Fibroblast of peridontal ligament (primary cell): Measurements from ENCODE around the gene TM4SF20.

Source experiments
- DNase-seq: peaks from one replicate; pipeline ENCODE4 v3.0.0-alpha.2; 2010; ENCODE audit errors: extremely low read depth

Gene TM4SF20

DNA sequence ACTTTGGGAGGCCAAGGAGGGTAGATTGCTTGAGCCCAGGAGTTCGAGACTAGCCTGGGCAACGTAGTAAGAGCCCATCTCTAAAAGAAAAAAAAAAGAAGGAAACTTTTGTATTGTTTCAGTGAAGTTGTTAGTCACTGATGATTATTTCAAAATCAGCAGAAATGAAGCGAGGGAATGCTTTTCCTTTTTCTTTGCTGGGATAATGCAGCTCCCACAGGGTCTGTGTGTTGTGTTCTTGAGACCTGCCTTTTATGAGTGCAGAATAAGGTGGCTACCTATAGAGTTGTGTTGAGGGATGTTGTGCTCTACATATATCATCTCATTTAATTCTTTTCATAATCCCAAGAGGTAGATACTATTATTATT is 11.7 kb downstream of the TM4SF20 start:
- DNase-seq, result no peak

DNA sequence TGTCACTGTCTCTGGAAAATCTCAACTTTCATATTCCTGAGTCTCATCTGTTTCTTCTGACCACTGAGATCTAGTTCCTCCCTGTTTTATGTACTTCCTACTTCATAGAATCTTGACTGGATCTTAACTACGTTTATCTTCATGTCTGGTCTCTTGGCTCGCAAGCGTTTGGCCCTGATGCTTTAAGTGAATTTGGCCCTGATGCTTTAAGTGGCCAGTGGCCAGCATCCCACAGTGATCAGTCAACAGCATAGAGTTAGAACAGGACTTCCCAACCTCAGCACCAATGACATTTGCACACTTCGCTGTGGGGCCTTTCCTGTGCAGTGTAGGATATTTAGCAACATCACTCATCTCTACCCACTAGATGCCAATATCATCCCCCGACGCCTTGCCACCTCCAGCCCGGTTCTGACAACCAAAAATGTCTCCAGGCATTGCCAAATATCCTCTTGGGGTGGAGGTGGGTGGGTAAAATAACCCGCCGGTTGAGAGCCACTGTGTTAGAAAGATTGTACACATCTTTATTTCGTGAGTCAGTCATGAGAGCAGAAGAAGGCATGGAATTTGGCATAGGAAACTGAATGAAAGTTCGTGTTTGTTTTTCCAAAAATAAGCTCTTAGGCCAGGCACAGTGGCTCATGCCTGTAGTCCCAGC is 12.2 kb downstream of the TM4SF20 start:
- peak; percentile 91 for DNase-seq

DNA sequence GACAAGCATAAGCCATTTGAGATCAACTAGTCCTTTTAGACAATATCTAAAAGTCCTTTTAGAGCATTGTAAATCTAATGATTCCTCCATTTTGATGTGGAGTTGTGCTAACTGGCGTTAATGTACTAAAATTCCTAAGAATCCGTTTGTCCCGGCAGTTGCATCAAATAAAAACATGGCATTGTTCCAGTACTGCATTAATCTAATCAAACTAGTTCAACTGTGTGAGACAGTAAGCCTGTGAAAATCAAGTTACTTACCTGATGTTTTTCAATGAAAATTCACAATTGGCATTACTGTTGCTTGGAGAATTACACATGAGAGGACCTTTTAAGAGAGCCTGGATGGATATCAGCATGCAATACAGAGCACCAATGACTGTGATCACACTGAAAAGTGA is 13.3 kb downstream of the TM4SF20 start:
- DNase-seq, result no peak

DNA sequence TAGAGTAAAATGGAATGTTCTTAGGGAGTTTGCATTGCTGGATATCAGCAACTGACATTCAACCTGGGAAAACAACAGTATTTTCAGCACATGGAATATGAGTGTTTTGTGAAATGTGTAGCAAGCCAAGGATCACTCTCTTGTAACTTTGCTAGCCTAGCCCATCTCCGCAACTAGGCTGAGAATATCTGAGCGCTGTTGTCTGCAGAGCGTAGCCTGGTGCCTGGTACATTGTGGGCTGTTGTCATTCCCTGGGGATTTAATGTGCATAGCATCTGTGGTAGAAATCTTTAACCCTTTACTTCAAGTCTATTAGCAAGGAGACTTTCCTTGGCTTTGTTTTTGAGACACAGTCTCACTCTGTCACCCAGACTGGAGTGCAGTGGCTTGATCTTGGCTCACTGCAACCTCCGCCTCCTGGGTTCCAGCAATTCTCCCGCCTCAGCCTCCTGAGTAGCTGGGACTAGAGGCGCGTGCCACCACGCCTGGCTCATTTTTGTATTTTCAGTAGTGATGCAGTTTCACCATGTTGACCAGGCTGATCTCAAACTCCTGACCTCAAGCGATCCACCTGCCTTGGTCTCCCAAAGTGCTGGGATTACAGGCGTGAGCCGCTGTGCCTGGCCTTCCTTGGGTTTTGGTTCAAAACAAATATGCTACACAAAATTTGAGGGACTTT is 14.4 kb downstream of the TM4SF20 start:
- DNase-seq, result peak; percentile 42

DNA sequence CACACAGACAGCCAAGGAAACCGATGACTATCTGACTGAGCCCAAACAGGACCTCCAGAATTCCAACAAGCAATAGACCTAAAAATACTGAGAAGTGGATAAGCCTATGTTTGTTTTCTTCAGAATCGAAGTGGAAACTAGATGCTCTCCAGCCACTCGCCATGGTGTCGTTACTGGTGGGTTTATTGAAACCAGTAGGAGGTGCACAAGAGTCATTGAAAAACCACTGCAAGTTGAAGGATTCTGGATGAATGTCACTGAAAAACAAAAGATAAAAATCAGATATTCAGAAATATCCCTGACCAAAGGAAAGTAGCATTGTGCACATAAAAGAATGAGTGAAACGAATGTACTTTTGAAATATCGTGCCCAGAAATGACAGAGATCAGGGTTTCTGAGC is 15.3 kb downstream of the TM4SF20 start:
- no peak for DNase-seq

DNA sequence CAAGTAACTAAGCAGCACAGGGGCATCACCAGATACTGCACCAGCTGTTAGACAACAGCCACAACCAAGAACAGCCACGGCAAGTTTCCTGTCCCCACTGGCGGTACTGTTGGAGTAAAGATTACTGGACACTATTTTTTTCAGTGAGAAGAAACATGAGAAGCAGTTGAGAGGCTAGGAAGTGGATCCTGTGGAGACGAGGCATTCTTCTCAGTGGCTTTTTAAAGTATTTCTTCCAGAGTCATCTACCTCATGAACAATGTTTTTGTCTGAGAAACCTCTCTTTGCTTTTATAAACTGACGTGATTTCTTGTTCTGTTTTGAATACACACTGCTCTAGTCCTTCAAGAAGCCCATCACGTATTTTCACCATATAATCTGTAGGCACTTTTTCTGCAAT is 18.8 kb downstream of the TM4SF20 start:
- DNase-seq, result no peak

DNA sequence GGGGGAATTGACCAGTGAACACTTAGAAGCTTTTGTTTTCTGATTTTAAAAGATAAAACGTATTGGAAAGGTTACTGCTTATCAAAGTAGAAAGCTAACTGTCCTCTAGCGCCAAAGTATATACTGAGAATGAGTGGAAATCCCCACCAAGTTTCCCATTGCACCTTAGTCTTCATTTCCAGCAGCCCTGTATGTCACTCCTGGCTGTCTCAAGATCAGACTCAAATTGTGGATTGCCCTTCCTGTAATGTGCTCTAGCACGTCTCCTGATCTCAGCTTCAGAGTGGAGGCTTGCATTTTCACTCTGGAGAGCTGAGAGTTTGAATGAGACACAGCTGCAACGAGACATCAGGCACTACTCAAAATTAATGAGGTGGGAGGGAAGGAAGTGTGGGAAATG is 27.5 kb downstream of the TM4SF20 start:
- no peak for DNase-seq

DNA sequence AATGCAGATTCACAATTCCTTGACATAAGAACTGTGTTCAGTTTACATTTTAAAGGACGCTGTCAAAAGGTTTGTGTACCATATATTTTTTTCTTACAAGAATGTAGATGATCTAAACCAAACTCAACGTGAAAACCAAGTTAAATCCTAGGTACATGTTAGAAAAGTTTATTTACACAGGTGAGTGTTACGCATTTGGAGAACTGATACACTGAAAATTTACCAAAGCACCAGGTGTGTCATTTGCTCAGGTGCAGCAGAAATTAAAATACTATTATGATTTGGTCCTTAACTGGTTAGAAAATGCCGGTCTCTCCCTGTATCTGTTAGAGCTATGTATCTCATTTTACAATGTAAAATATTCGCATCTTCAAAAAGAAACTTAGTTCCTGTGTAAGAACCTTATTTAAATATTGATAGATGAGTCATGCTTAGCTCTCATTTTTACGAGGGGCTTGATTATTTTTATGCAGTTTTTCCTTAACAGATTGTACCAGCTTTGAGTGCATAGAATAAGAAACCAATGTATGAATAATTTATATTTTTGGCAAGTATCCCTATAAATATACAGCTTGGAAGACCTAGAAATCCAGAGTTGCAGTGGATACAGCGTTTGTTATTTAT is 29.0 kb downstream of the TM4SF20 start:
- no peak for DNase-seq

DNA sequence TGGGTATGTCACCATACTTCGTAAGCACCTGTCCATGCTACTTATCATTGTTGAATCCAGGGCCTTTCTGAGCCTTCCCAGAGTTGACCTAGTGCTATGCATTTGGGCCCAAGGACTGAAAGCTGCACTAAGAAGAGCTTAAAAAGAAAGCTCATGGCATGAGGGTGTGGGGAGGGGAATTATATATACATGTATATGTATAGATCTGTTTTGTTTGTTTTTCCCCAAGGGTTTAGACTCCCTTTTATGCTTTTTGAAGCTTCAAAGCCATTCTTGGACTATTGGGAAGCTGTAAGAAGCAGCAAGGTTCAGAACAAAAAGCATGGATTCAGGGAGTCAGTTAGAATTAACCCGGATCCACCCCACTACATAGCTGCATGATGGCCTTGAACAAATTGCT is 30.8 kb downstream of the TM4SF20 start:
- no peak for DNase-seq

DNA sequence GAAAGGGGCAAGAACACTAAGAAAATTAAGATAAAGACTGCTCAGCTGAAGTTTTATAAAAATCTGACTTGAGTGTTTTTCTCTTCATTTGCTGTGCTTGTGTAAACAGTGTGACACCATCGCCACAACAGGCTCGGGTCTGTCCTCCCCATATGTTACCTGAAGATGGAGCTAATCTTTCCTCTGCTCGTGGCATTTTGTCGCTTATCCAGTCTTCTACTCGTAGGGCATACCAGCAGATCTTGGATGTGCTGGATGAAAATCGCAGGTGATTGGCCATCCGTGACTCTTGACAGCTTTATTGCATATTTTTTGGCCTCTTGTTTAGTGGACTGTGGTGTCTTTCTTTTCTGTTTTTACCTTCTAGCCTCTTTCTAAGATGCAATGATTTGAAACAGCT is 32.0 kb downstream of the TM4SF20 start:
- no peak for DNase-seq

DNA sequence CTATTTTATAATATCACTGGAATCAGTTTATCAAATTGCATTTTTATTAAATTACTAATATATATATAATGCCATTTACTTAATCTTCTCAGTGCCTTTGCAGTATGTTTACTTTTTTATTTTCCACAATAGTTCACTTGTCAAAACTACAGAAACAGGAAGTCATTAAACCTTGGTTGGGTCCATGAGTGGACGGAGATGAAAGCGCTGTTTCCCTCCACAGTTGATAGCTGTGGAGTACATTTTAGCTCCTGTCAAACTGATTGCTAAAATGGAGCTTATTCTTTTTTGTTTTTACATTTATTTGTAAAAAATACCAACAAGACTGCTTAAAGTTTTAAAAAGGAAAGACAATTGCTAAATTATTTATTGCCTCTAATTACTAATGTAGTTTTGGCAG is 34.9 kb downstream of the TM4SF20 start:
- DNase-seq, result no peak

DNA sequence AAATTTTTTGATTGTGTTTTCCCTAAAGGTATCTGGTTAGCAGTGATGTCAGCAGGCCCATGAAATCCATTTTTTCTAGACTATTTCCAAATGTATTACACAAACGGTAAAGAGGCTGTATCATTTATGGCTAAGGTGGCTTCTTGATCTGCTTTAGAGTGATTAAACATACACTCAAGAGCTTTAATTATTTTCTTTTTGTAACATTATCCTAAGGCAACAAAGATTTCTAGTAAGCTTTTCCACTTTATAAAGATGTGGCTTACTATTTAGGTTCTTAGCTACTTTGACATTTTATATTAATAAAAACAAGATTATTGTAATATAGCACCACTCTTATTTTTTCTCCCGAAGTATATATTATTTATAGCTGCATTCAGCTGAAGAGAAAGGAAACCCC is 37.6 kb downstream of the TM4SF20 start:
- DNase-seq, result no peak

DNA sequence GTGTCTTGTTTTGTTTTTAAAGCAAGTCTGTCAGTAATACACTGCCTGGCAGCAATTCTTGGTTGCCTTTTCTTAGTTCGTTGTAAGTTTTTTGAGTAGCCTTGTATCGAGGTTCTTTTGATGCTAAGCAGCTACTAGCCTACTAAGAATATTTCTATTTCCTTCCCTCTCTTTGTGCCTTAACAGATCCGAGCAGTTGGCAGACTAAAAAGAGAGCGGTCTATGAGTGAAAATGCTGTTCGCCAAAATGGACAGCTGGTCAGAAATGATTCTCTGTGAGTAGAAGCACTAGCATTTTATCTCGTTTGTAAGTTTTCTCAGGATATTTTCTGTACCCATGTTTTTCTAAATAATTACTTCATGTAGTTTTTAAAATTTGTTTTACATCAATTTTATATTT is 39.0 kb downstream of the TM4SF20 start:
- no peak for DNase-seq

DNA sequence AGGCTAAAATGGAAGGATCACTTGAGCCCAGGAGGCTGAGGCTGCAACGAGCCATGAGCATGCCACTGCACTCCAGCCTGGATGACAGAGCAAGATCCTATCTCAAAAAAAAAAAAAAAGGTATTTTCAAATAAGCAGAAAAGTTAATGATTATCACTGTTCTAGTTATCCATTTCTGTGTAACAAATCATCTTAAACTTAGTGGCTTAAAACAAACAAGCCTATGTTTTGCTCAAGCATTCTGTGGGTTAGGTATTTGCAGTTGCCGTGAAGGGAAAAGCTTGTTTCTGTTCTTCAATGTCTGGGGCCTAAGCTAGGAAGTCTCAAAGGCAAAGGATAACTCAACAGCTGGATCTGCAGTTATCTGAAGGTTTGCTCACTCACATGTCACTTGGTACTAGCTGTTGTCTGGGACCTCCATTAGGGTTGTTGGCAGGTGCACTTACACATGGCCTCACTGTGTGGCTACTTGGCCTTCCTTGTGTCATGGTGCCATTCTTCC is 40.0 kb downstream of the TM4SF20 start:
- DNase-seq, result no peak

DNA sequence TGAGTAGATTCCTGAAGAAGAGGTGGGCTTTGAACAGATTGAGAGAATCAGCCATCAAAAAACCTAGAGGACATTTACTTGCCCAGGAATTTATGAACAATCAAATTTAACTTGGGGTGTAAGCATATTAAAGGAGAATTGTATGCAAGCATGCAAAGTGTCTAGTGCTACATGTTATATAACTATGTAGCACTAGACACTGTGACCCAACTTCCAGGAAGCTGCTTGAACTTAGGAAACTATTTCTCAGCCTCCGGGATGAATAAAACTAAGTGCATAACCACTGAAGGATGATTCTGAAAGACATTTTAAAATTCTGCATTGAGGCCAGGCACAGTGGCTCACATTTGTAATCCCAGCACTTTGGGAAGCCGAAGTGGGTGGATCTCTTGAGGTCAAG is 41.7 kb downstream of the TM4SF20 start:
- DNase-seq, result no peak

DNA sequence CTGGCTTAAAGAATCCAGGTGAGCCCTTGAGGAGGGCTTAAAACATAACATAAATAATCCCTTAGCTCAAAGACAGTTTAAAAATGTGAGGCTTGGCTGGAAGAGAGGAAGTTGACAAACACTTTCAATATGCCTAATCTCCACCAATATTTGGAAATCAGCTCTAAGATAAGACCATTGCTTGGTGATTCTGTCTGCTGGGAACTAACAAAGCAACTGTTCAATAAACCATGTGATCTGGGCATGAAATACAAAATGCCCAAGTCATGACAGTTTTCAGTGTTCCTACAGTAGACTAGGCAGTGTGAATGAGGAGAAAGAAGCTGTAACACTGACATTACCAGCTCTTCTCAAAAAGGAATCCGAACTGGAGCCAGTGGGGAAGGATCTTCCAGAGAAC is 43.4 kb downstream of the TM4SF20 start:
- no peak for DNase-seq

DNA sequence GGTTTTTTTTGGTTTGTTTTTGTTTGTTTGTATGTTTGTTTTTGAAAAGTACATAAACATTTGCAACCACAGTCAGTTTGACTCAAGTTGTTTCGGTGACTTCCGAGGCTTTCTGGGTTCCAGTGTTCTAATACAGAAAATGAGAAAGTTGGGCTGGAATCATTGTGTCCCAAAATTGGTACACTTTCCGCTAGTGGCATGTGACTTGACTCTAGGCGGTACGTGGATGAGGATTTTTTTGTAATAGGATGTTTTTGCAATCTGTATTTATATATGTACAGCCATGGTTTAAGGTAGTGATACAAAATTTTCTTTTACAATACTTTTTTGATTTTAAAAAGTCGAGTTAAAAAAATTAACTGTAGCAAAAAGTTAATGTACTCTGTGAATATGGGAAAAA is 52.3 kb downstream of the TM4SF20 start:
- peak; percentile 7 for DNase-seq

DNA sequence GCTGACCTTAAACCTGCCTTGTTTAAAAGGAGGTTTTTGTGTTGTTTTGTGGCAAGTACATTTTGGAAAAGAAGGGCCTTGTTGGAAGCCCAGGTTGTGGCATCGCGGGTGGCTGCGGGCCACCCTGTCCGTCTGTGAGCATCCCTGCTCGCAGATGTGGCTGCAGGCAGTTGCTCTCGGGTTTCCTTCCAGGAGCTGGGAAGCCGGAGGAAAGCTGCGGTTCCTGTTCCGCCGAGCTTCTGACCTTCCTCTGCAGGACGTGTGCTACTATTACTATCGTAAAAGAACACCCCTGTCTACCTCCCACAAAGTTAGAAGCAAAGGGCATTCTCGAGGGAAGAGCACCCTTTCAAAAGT is 53.3 kb downstream of the TM4SF20 start:
- peak; percentile 52 for DNase-seq

DNA sequence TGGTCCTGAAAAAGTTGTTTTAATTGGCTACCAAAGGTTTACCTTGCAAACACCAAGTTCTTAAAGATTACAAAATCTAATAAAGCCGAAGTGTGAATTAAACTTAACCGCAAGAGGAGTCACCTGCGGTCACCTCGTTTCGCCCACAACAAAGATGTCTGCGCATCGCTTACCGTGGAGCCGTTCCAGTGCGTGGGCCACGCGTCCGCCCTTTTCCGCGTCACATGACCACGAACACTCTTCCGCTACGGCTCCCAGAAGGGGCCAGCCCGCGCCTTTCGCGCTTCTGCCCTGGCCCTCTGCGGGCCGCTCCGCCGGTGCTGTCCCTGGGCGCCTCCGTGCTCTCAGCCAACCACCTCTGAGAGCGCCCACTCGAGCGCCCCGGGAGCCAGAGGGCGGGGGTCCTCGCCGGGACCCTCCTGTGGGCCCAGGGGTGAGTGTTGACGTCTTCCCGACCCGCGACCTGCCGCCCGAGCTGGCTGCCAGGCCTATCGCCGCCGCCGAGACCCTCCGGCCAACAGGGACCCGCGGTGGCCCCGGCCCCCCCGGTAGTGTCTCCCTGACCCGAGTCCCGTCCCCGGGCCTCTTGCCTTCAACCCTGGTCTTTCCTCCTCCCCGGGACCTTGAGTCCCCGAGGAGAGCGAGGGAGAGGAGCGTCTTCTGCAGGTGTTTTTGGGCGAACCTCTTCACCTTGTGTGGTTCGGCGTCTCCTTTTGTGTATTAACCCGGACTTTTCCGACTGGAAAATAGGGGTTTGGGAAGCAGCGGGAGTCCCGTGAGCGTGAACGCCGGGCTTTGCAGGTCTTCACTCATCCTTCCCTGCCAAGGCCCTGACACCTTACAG is 53.9 kb downstream of the TM4SF20 start, which contains the start of gene MFF:
Gene MFF, plus strand, starts transcription at position 257 of the 844 bp plus-strand sequence. CDS start 5,415 bp downstream, outside the sequence.
- DNase-seq, result peak; percentile 90

DNA sequence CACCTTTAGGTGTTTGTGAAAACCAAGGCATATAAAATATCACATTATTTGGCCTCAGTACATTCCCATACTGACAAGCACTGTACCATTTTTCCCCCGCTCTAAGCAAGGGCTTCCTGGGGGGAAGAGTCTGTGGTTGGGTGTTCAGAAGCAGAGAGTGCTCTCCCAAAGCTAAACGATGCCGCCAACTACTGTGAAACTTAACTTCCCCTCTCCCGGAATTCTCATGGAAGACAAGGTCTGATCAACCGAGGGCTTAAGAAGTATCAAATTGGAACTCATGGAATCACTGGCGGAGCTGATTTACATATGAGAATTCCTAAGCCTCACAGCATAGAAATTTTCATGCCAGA is 54.5 kb downstream of the TM4SF20 start:
- DNase-seq, result no peak

DNA sequence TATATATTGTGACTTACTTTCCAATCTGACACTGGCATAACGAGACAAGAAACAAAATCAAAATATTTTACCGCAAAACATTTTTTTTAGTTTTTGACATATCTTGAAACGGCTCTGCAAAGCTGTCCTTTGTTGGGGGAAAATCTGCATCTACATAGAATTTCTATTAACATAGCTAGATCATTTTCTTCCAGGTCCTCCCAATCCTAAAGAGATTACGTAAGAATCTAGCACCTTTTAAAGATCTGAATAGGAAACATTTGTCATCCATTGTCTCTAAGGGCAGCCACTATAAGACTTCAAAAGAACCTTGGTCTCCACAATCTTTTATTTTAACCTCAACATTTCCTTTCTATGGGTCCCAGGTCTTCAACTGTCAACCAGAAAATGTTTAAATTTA is 55.3 kb downstream of the TM4SF20 start:
- DNase-seq, result no peak

DNA sequence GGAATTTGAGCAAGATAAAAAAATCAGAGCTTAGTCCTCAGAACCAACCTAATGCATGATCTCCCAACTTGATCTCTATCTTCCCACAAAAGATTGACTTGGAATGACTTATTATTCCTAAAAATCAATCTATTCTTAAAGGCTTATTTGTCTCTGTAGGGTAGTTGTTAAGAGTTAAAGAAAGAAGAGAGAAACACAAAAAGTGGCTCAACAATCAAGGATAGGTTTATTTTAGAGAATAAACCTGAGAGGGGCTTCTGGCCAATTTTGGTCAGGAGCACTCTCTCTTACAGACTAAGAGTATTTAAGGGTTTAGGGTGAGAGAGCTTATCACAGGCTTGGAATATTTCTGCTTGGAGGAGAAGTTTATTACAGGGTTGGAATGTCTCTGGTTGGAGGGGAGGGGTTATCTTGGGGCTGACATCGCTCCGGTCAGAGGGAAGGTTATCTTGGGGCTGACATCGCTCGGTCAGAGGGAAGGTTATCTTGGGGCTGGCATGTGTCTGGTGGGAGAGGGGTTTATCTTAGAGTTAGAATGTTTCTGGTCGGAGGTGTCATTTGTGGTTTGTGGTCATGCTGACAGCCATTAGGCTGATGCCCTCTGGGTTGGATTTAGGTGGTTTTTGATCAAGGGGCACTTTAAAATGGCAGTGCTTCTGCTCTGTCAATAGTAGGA is 56.4 kb downstream of the TM4SF20 start:
- no peak for DNase-seq
